GM23248 (cell line): Measurements from ENCODE around the gene GABRA4. TPM values are rescaled to one million over a fixed set of nuclear protein-coding genes. Genes with fewer than 3 reads are reported as not detected.

Experiments used
- DNase-seq: peaks from one replicate; pipeline ENCODE4 v3.0.0-alpha.2; 2015
- H2AFZ ChIP-seq: fragments of 200-600 bp; sonication (generic); 2 replicates; pipeline ENCODE4 v1.6.1; 2016; ENCODE audit warnings: antibody characterized with exemption
- H3F3A ChIP-seq: fragments of 200-600 bp; sonication (generic); 2 replicates; pipeline ENCODE4 v1.6.1; 2016; ENCODE audit warnings: mild to moderate bottlenecking, antibody characterized with exemption, mixed run types; ENCODE audit not compliant: insufficient read depth
- H3K27ac ChIP-seq: fragments of 200-600 bp; sonication (generic); 2 replicates; pipeline ENCODE4 v1.5.1; 2016; ENCODE audit warnings: mild to moderate bottlenecking
- H3K27me3 ChIP-seq: fragments of 200-600 bp; sonication (generic); replicated peaks from 2 replicates; pipeline ENCODE4 v1.6.1; 2016; ENCODE audit warnings: mild to moderate bottlenecking; ENCODE audit not compliant: insufficient read depth
- H3K36me3 ChIP-seq: fragments of 200-600 bp; sonication (generic); 2 replicates; pipeline ENCODE4 v1.6.1; 2016; ENCODE audit warnings: low read depth, mild to moderate bottlenecking
- H3K4me1 ChIP-seq: fragments of 200-600 bp; sonication (generic); 2 replicates; pipeline ENCODE4 v1.6.1; 2016; ENCODE audit warnings: mild to moderate bottlenecking; ENCODE audit not compliant: insufficient read depth
- H3K4me2 ChIP-seq: fragments of 200-600 bp; sonication (generic); one replicate; pipeline ENCODE4 v1.6.1; 2016; ENCODE audit warnings: mild to moderate bottlenecking; ENCODE audit not compliant: unreplicated experiment
- H3K4me3 ChIP-seq: fragments of 200-600 bp; sonication (generic); 2 replicates; pipeline ENCODE4 v1.5.1; 2016; ENCODE audit warnings: mild to moderate bottlenecking
- H3K79me2 ChIP-seq: fragments of 200-600 bp; sonication (generic); 2 replicates; pipeline ENCODE4 v1.6.1; 2016; ENCODE audit warnings: mild to moderate bottlenecking; ENCODE audit not compliant: insufficient read depth
- H3K9ac ChIP-seq: fragments of 200-600 bp; sonication (generic); 2 replicates; pipeline ENCODE4 v1.6.1; 2016; ENCODE audit warnings: mild to moderate bottlenecking
- H3K9me2 ChIP-seq: fragments of 200-600 bp; sonication (generic); 2 replicates; pipeline ENCODE4 v1.6.1; 2016; ENCODE audit warnings: mixed run types, mild to moderate bottlenecking, moderate library complexity; ENCODE audit not compliant: insufficient read depth
- H3K9me3 ChIP-seq: fragments of 200-600 bp; sonication (generic); one replicate; pipeline ENCODE4 v1.6.1; 2017; ENCODE audit warnings: low read depth
- H4K20me1 ChIP-seq: fragments of 200-600 bp; sonication (generic); 2 replicates; pipeline ENCODE4 v1.6.0; 2016; ENCODE audit not compliant: insufficient read depth
- EZH2 ChIP-seq: fragments of 200-600 bp; sonication (generic); IDR thresholded peaks from 2 replicates; pipeline ENCODE4 v1.6.1; 2018; ENCODE audit warnings: antibody characterized with exemption, mild to moderate bottlenecking; ENCODE audit not compliant: insufficient read depth, poor library complexity, severe bottlenecking
- EZH2phosphoT487 ChIP-seq: fragments of 200-600 bp; sonication (generic); IDR thresholded peaks from 2 replicates; pipeline ENCODE4 v1.6.1; 2018; ENCODE audit warnings: antibody characterized with exemption, moderate library complexity, mild to moderate bottlenecking, low read depth; ENCODE audit not compliant: insufficient read depth
- WGBS, 2 experiments: methylation state at CpG; one replicate each; pipeline ENCODE4 v1.1.6; 2015 to 2017; ENCODE audit warnings: low lambda C conversion rate in 2 of 2, low coverage in 1 of 2; ENCODE audit errors: missing lambda C conversion rate in 2 of 2; 5-methylcytosine and 5-hydroxymethylcytosine counted together
- in situ Hi-C: fragments of 300-500 bp; cut with MboI; formaldehyde crosslinking; loops from 2 replicates; pipeline ENCODE4 v1.15.0; 2020
- polyA plus RNA-seq: library from polyadenylated mRNA; unstranded; fragments of >200 nt; fragmentation: Nextera tagmentation; extraction: Ambion mirVana; gene quantifications from 2 replicates; pipeline ENCODE4 v1.2.1, GENCODE V29; 2016
- total RNA-seq: library from RNA; depleted of rRNA; stranded (reverse); fragments of >200 nt; shearing (Covaris generic); gene quantifications from 2 replicates; pipeline ENCODE4 v1.2.3, GENCODE V29; 2014

GABRA4 gene
- total and polyA plus RNA-seq, 2 experiments from 2014 or later: not detected

GRCh38 chr4:46977245-46977644 is 16.1 kb downstream of the GABRA4 start:
- H3F3A ChIP-seq: no peaks in the 10 kb centered on the region
- no peaks in the 10 kb centered on the region for H3K9me2 ChIP-seq
- H3K9me3 ChIP-seq: no peaks in the 10 kb centered on the region
- H3K4me2 ChIP-seq: no peak overlapping the region
- H4K20me1 ChIP-seq: no peaks in the 10 kb centered on the region
- H3K36me3 ChIP-seq: no peaks in the 10 kb centered on the region
- H3K4me1 ChIP-seq: no peaks in the 10 kb centered on the region
- no peak overlapping the region for H3K4me3 ChIP-seq
- no peak overlapping the region for H2AFZ ChIP-seq
- H3K79me2 ChIP-seq: no peaks in the 10 kb centered on the region
- DNase-seq: no peak
- in situ Hi-C loops: no loop called here
- WGBS, 2 experiments: 32 to 33% methylated on average over 2 of the region's 2 CpGs
- TF ChIP-seq EZH2phosphoT487: no peak
- no peak for TF ChIP-seq EZH2
- H3K27me3 ChIP-seq: no peaks in the 10 kb centered on the region
- no peak overlapping the region for H3K27ac ChIP-seq
- no peak overlapping the region for H3K9ac ChIP-seq

GRCh38 chr4:46975812-46976553 is 17.4 kb downstream of the GABRA4 start:
- no peak overlapping the region for H3K4me2 ChIP-seq
- H3K9me3 ChIP-seq: no peaks in the 10 kb centered on the region
- DNase-seq: no peak
- H4K20me1 ChIP-seq: no peaks in the 10 kb centered on the region
- H3K9ac ChIP-seq: no peak overlapping the region
- in situ Hi-C loops: no loop called here
- H3K79me2 ChIP-seq: no peaks in the 10 kb centered on the region
- H3F3A ChIP-seq: no peaks in the 10 kb centered on the region
- H3K4me3 ChIP-seq: no peak overlapping the region
- H3K4me1 ChIP-seq: no peaks in the 10 kb centered on the region
- H3K36me3 ChIP-seq: no peaks in the 10 kb centered on the region
- no peak overlapping the region for H2AFZ ChIP-seq
- TF ChIP-seq EZH2phosphoT487 (no peak), EZH2 (no peak)
- H3K27ac ChIP-seq: no peak overlapping the region
- no peaks in the 10 kb centered on the region for H3K9me2 ChIP-seq
- H3K27me3 ChIP-seq: no peaks in the 10 kb centered on the region
- WGBS, 2 experiments: 16 to 22% methylated on average over 4 of the region's 4 CpGs

- in situ Hi-C loops: no loop called here
- no peak overlapping the region for H3K4me3 ChIP-seq
- WGBS, 2 experiments: 5 to 7% methylated on average over 1 of the region's 1 CpG
These were observed 18.4 kb downstream of the GABRA4 start for GRCh38 chr4:46974891-46975543.

GRCh38 chr4:46968847-46969246 is 24.5 kb downstream of the GABRA4 start:
- H2AFZ ChIP-seq: no peak overlapping the region
- no peak overlapping the region for H3K27ac ChIP-seq
- in situ Hi-C loops: no loop called here
- no peaks in the 10 kb centered on the region for H3K27me3 ChIP-seq
- no peaks in the 10 kb centered on the region for H3F3A ChIP-seq
- H3K9ac ChIP-seq: no peak overlapping the region
- H3K9me2 ChIP-seq: no peaks in the 10 kb centered on the region
- no peaks in the 10 kb centered on the region for H3K79me2 ChIP-seq
- H3K4me3 ChIP-seq: no peak overlapping the region
- H3K9me3 ChIP-seq: no peaks in the 10 kb centered on the region
- no peaks in the 10 kb centered on the region for H3K36me3 ChIP-seq
- H3K4me1 ChIP-seq: no peaks in the 10 kb centered on the region
- TF ChIP-seq EZH2phosphoT487 (no peak), EZH2 (no peak)
- DNase-seq: no peak
- no peaks in the 10 kb centered on the region for H4K20me1 ChIP-seq
- 14 to 20% methylated on average over 1 of the region's 1 CpG for WGBS, 2 experiments
- no peak overlapping the region for H3K4me2 ChIP-seq

More at GRCh38 chr4:46974891-46975543, 18.4 kb downstream of the GABRA4 start:
- Histone ChIP-seq H3K9me3 (no peaks in the 10 kb centered on the region), H3K4me1 (no peaks in the 10 kb centered on the region), H3K4me2 (no peak overlapping the region), H3K36me3 (no peaks in the 10 kb centered on the region), H3K27ac (no peak overlapping the region), H3K27me3 (no peaks in the 10 kb centered on the region), H3K9me2 (no peaks in the 10 kb centered on the region), H3K9ac (no peak overlapping the region), H4K20me1 (no peaks in the 10 kb centered on the region), H2AFZ (no peak overlapping the region), H3K79me2 (no peaks in the 10 kb centered on the region), H3F3A (no peaks in the 10 kb centered on the region)
- no peak for DNase-seq
- TF ChIP-seq EZH2 (no peak), EZH2phosphoT487 (no peak)
